CD4-positive, alpha-beta T cell (primary cell): ENCODE results near the gene MTHFS. TPM values are rescaled to one million over a fixed set of nuclear protein-coding genes. Genes with fewer than 3 reads are reported as not detected.
"Not testable (repeated sequence)": the region's sequence is repeated elsewhere in the genome, so short reads cannot be mapped to it uniquely, and the experiment has no call there.

Experiments
- ATAC-seq: fragments of 200-7000 bp; cut with Tn5 transposase; one replicate; pipeline ENCODE4 v1.10.0; 2022; ENCODE audit warnings: mild to moderate bottlenecking; ENCODE audit not compliant: poor library complexity
- CTCF ChIA-PET: fragments of 350-600 bp; sonication (Branson Sonifier 250); formaldehyde crosslinking; loops from one replicate; lab custom pipeline; 2021; ENCODE audit warnings: antibody characterized with exemption, inconsistent platforms; lab: Charles Lee
- POLR2A ChIA-PET: fragments of 350-600 bp; sonication (Branson Sonifier 250); formaldehyde crosslinking; loops from one replicate; lab custom pipeline; 2021; ENCODE audit warnings: antibody characterized with exemption, inconsistent platforms; lab: Charles Lee
- DNase-seq, 14 experiments: peaks; one replicate each; pipeline ENCODE4 v3.0.0-alpha.2; 2013 to 2020; ENCODE audit warnings: mixed read lengths in 2 of 14
- H3K27ac ChIP-seq, 2 donors: one replicate each; pipeline versions ENCODE4 v1.5.1 to v1.7.0; 2013; ENCODE audit warnings: low read length in 2 of 2, low read depth in 1 of 2, mild to moderate bottlenecking in 1 of 2
- H3K27me3 ChIP-seq, 2 experiments: 1 replicate in 1 of 2; 2 replicates in 1 of 2; pipeline versions ENCODE4 v1.6.1 to v1.7.0; 2013; ENCODE audit warnings: low read length in 2 of 2, control low read depth in 1 of 2, mild to moderate bottlenecking in 1 of 2, moderate library complexity in 1 of 2; ENCODE audit not compliant: insufficient read depth in 2 of 2, control insufficient read depth in 1 of 2
- H3K36me3 ChIP-seq: one replicate; pipeline ENCODE4 v1.6.1; 2013; ENCODE audit warnings: low read length, control low read depth; ENCODE audit not compliant: insufficient read depth
- H3K4me1 ChIP-seq: one replicate; pipeline ENCODE4 v1.6.1; 2013; ENCODE audit warnings: low read length, control low read depth; ENCODE audit not compliant: insufficient read depth
- H3K4me3 ChIP-seq: one replicate; pipeline ENCODE4 v1.5.1; 2013; ENCODE audit warnings: mild to moderate bottlenecking, low read length, moderate library complexity
- H3K9me3 ChIP-seq, 2 experiments: 1 replicate in 1 of 2; 2 replicates in 1 of 2; pipeline versions ENCODE4 v1.6.1 to v1.7.0; 2013; ENCODE audit warnings: low read length in 2 of 2, mild to moderate bottlenecking in 2 of 2, control low read depth in 1 of 2, moderate library complexity in 1 of 2; ENCODE audit not compliant: control insufficient read depth in 1 of 2, insufficient read depth in 1 of 2
- H3K27ac Mint-ChIP-seq: one replicate; pipeline ENCODE4 v1.8.0; 2020; ENCODE audit warnings: mixed read lengths
- H3K27me3 Mint-ChIP-seq: one replicate; pipeline ENCODE4 v1.8.0; 2021; ENCODE audit warnings: mixed read lengths
- H3K36me3 Mint-ChIP-seq: one replicate; pipeline ENCODE4 v1.8.0; 2021; ENCODE audit warnings: low read depth, mixed read lengths
- H3K4me1 Mint-ChIP-seq: one replicate; pipeline ENCODE4 v1.8.0; 2021; ENCODE audit warnings: low read depth, mixed read lengths
- H3K4me3 Mint-ChIP-seq: one replicate; pipeline ENCODE4 v1.8.0; 2020; ENCODE audit warnings: mild to moderate bottlenecking, mixed read lengths
- H3K9me3 Mint-ChIP-seq: one replicate; pipeline ENCODE4 v1.8.0; 2020; ENCODE audit warnings: mixed read lengths
- CTCF ChIP-seq: fragments of 200-600 bp; IDR thresholded peaks from one replicate; pipeline ENCODE4 v1.8.0; 2022; ENCODE audit warnings: antibody characterized with exemption, mild to moderate bottlenecking
- intact Hi-C, 2 experiments: fragments of 100-400 bp; cut with DNase I in 1 of 2; cut with micrococcal nuclease in 1 of 2; formaldehyde crosslinking; loops; one replicate each; pipeline versions ENCODE4 v1.15.1 to v1.9.0; 2023 to 2025; cut with DNase I, micrococcal nuclease
- total RNA-seq, 174 experiments: library from RNA in 2 of 174; stranded (reverse) in 2 of 174; gene quantifications; one replicate each; pipeline ENCODE4 v1.2.3 and lab custom pipeline; 2021 to 2026

The MTHFS gene
- total RNA-seq, 2 experiments from 2014 or later = 9.1 to 9.8 TPM

DNA sequence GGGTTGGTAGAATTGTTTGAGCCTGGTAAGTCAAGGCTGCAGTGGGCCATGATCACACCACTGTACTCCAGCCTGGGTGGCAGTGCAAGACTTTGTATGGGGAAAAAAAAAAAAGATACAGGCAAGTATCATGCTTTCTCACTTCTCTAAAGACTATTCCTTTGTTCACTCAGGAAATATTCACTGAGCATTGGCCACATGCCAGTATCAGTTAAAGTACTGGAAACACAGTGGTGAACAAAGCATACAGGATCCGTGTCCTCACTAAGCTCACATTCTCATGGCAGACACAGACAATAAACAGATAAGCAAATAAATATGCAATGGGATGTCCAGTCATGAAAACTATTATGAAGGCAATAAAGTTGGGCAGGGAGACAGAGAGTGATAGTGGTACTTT is 5.1 kb upstream of the MTHFS start:
- POLR2A ChIA-PET = interaction anchor here (1.1 kb wide), 1 partner anchor 66 kb away, joined by 3 read pairs; no protein-coding TSS in a partner anchor
- H3K27ac Mint-ChIP-seq = no peak overlapping the region
- H3K9me3 Mint-ChIP-seq = no peaks in the 10 kb centered on the region
- CTCF ChIA-PET = interaction anchor here (0.7 to 1.3 kb wide), 2 partner anchors 66 to 91 kb away, joined by 4 to 6 read pairs; no protein-coding TSS in a partner anchor
- Histone ChIP-seq H3K4me1 (peaks cover 10% of the 10 kb centered on the region), H3K27me3 (no peaks in the 10 kb centered on the region), H3K4me3 (no peak overlapping the region), H3K27ac (no peak overlapping the region), H3K9me3 (no peaks in the 10 kb centered on the region), H3K36me3 (no peaks in the 10 kb centered on the region)
- intact Hi-C loops = no loop called here
- no peak for ATAC-seq
- no peaks in the 10 kb centered on the region for H3K27me3 Mint-ChIP-seq
- H3K4me1 Mint-ChIP-seq = peaks cover 11% of the 10 kb centered on the region
- peaks cover 15% of the 10 kb centered on the region for H3K36me3 Mint-ChIP-seq
- no peak for TF ChIP-seq CTCF
- DNase-seq = no peak
- H3K4me3 Mint-ChIP-seq = no peak overlapping the region

GRCh38 chr15:79900818-79901378 is 4.1 kb upstream of the MTHFS start:
- H3K27ac Mint-ChIP-seq, H3K4me3 Mint-ChIP-seq, intact Hi-C loops, CTCF ChIA-PET, ATAC-seq, H3K9me3 ChIP-seq, H3K27me3 ChIP-seq, POLR2A ChIA-PET, H3K36me3 ChIP-seq, H3K4me3 ChIP-seq, H3K27me3 Mint-ChIP-seq, H3K9me3 Mint-ChIP-seq, H3K27ac ChIP-seq: not testable (repeated sequence)
- peaks cover 19% of the 10 kb centered on the region for H3K36me3 Mint-ChIP-seq
- DNase-seq = peak in 2 of 14 experiments; percentile 22 to 27
- peaks cover 18% of the 10 kb centered on the region for H3K4me1 Mint-ChIP-seq
- peaks cover 16% of the 10 kb centered on the region for H3K4me1 ChIP-seq

DNA sequence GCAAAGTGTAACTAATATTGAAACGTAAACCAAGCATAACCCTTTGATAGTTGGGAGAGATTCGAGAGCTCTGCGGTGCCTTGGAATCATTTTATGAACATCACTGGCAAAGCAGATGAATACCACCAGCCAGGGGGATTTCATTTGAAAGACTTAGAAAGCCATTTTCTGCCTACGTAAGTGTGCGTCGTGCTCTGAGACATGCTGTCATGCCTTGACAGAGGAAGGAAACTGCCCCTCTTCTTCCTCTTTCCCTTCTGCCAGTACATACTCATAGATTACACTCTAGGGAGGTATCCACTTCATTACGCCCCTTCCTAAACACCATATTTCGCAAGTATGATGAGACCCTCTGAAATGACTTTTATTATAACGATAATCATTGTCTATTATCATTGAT is 3.3 kb upstream of the MTHFS start:
- CTCF ChIA-PET = interaction anchor here (4.8 kb wide), 1 partner anchor 22 kb away, joined by 20 read pairs; no protein-coding TSS in a partner anchor
- intact Hi-C loops = no loop called here
- Mint-ChIP-seq H3K36me3 (peaks cover 24% of the 10 kb centered on the region), H3K4me3 (no peak overlapping the region), H3K4me1 (peaks cover 26% of the 10 kb centered on the region), H3K27me3 (no peaks in the 10 kb centered on the region), H3K9me3 (no peaks in the 10 kb centered on the region), H3K27ac (peak overlapping the region; percentile 10)
- Histone ChIP-seq H3K36me3 (no peaks in the 10 kb centered on the region), H3K27me3 (no peaks in the 10 kb centered on the region), H3K27ac (no peak overlapping the region), H3K4me1 (peaks cover 16% of the 10 kb centered on the region), H3K9me3 (no peaks in the 10 kb centered on the region), H3K4me3 (no peak overlapping the region)
- TF ChIP-seq CTCF = no peak
- peak in 2 of 14 experiments; percentile 29 to 49 for DNase-seq
- POLR2A ChIA-PET = interaction anchor here (6.6 kb wide), 1 partner anchor 23 kb away, joined by 139 read pairs; no protein-coding TSS in a partner anchor
- ATAC-seq = no peak

DNA sequence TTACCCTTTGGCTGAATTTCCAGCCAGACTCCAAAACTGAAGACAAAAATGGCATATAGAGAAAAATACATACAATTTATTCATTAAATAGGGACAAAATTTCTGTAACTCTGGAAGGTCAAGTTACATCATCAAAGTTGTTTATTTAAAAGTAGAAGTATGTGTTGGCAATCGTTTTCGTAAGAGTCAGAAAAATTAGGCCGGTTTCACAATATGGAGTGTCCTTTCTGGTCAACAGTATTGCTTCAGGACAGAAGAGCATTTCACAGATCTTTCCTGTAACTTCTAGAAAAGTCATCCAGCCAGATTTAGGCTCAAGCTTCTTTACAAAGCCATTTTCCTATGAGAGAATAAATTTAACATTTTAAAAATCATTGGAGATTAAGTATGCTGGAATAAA is 2.0 kb upstream of the MTHFS start:
- peaks cover 33% of the 10 kb centered on the region for H3K36me3 Mint-ChIP-seq
- H3K27me3 ChIP-seq, H3K9me3 ChIP-seq, H3K27me3 Mint-ChIP-seq, H3K27ac ChIP-seq, ATAC-seq, H3K4me3 ChIP-seq, H3K36me3 ChIP-seq, H3K9me3 Mint-ChIP-seq: not testable (repeated sequence)
- ChIA-PET POLR2A (interaction anchor here (0.6 to 6.6 kb wide), 2 partner anchors 12 to 24 kb away, joined by 4 to 139 read pairs; no protein-coding TSS in a partner anchor), CTCF (interaction anchor here (1.5 to 4.8 kb wide), 2 partner anchors 24 to 94 kb away, joined by 5 to 20 read pairs; no protein-coding TSS in a partner anchor)
- peak in 3 of 14 experiments; percentile 6 to 51 (median 25) for DNase-seq
- H3K4me1 Mint-ChIP-seq = peaks cover 36% of the 10 kb centered on the region
- peaks cover 16% of the 10 kb centered on the region for H3K4me1 ChIP-seq
- H3K4me3 Mint-ChIP-seq = peak overlapping the region; percentile 27
- H3K27ac Mint-ChIP-seq = peak overlapping the region; percentile 97
- intact Hi-C loops = loop anchor here in 1 of 2 experiments (5.0 kb wide), 1 partner anchor 254 kb away; the partner anchor contains the start of gene FAH
